Measurements from ENCODE around the gene SCGB1A1. TPM values are rescaled to one million over a fixed set of nuclear protein-coding genes. Genes with fewer than 3 reads are reported as not detected.

Gene SCGB1A1
- total and polyA plus RNA-seq, 2 of the 13 experiments (the other 11 are each of a cell fraction or from before 2014, with no cell fraction given): not detected

DNA sequence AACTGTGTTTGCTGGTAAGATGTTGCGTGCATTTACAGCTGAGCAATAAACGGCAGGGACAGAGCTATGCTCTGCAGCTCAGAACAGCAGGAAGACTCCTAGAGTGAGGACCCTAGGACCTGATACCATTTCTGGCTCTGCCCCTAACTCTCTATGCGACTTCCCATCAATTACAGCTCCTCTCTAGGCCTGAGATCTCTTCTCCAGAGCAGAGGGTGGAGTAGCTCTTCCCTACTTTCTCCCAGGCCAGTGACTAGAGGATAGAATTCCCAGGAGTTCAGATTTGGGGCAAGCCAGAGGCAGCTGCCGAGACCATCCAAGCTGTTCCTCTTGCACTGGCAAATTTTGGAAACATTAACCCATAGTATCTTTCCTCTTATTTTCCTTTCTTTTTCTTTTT lies 12.8 kb upstream of the SCGB1A1 start:
- Histone ChIP-seq H3K79me2 (ENCODE audit: insufficient read depth, low read length) (no peaks in the 10 kb centered on the region), H3K4me1 (ENCODE audit: insufficient read depth, low read length) (peaks cover 15% of the 10 kb centered on the region), H3K4me3 (replicated peaks in 1 of 3; ENCODE audit: insufficient read depth in 1 of 3, low read depth in 2 of 3, low read length in 3 of 3) (no peak overlapping the region), H3K36me3 (replicated peaks in 1 of 2; ENCODE audit: control insufficient read depth in 1 of 2, insufficient read depth in 2 of 2, low read length in 2 of 2) (no peaks in the 10 kb centered on the region), H3K27me3 (ENCODE audit: control insufficient read depth in 1 of 2, insufficient read depth in 2 of 2, low read length in 2 of 2) (peaks cover 5 to 27% of the 10 kb centered on the region in 2 experiments; a peak in 4 of 5 replicates), H3K27ac (ENCODE audit: extremely low read length, insufficient read depth, low read length) (no peak overlapping the region), H2AFZ (ENCODE audit: low read length) (no peak overlapping the region), H4K20me1 (ENCODE audit: insufficient read depth, low read length) (no peaks in the 10 kb centered on the region), H3K9me3 (ENCODE audit: low read length) (no peaks in the 10 kb centered on the region), H3K9ac (ENCODE audit: insufficient read depth, low read depth, low read length) (no peak overlapping the region), H3K4me2 (ENCODE audit: low read depth, low read length) (no peak overlapping the region)
- POLR2A ChIA-PET: no interaction called here
- intact Hi-C loops (cut with micrococcal nuclease; ENCODE audit: unreplicated experiment) (no loop called here), in situ Hi-C loops (cut with HindIII; ENCODE audit: extremely low pct_ligation_motif_present, low pct_unique_long_range_greater_than_20kb) (no loop called here)
- FAIRE-seq (no peak), DNase-seq (ENCODE audit: low spot score) (no peak), ATAC-seq (no peak)
- 49% methylated on average over 3 of the region's 4 CpGs for WGBS (ENCODE audit: low lambda C conversion rate)
- CTCF ChIA-PET (ENCODE audit: low intra/inter-chr PET ratio, low total read pairs): no interaction called here
- no peak for TF ChIP-seq ZNF543 (CRISPR knock-in tag; IDR thresholded peaks at IDR 0.05)
- no TSS peak for BruUV-seq (replicated peaks)

- 56% methylated on average over 7 of the region's 8 CpGs for WGBS (ENCODE audit: low lambda C conversion rate)
- in situ Hi-C loops (cut with HindIII; ENCODE audit: extremely low pct_ligation_motif_present, low pct_unique_long_range_greater_than_20kb): no loop called here
- Histone ChIP-seq H3K79me2 (ENCODE audit: insufficient read depth, low read length) (no peaks in the 10 kb centered on the region), H3K36me3 (replicated peaks in 1 of 2; ENCODE audit: control insufficient read depth in 1 of 2, insufficient read depth in 2 of 2, low read length in 2 of 2) (no peaks in the 10 kb centered on the region), H4K20me1 (ENCODE audit: insufficient read depth, low read length) (no peaks in the 10 kb centered on the region), H3K4me2 (ENCODE audit: low read depth, low read length) (no peak overlapping the region), H3K9me3 (ENCODE audit: low read length) (no peaks in the 10 kb centered on the region), H2AFZ (ENCODE audit: low read length) (no peak overlapping the region), H3K27ac (ENCODE audit: extremely low read length, insufficient read depth, low read length) (no peak overlapping the region), H3K9ac (ENCODE audit: insufficient read depth, low read depth, low read length) (no peak overlapping the region), H3K4me1 (ENCODE audit: insufficient read depth, low read length) (no peaks in the 10 kb centered on the region), H3K27me3 (ENCODE audit: control insufficient read depth in 1 of 2, insufficient read depth in 2 of 2, low read length in 2 of 2) (peaks cover 4 to 13% of the 10 kb centered on the region in 2 experiments; a peak in 3 of 5 replicates), H3K4me3 (replicated peaks in 1 of 3; ENCODE audit: insufficient read depth in 1 of 3, low read depth in 2 of 3, low read length in 3 of 3) (no peak overlapping the region)
- CTCF ChIA-PET (ENCODE audit: low intra/inter-chr PET ratio, low total read pairs): no interaction called here
- POLR2A ChIA-PET: interaction anchor here (1.1 kb wide), 1 partner anchor 8 kb away, joined by 4 read pairs; no protein-coding TSS in a partner anchor
- DNase-seq (ENCODE audit: low spot score) (no peak), FAIRE-seq (no peak), ATAC-seq (no peak)
- no peak for TF ChIP-seq RFX3 (CRISPR knock-in tag; IDR thresholded peaks at IDR 0.05)
- no peak for TF ChIP-seq MAFF (IDR thresholded peaks at IDR 0.05; ENCODE audit: low read depth, low read length)
- TF ChIP-seq ZNF382 (CRISPR knock-in tag; IDR thresholded peaks at IDR 0.05; ENCODE audit: borderline replicate concordance): no peak
- TF ChIP-seq FOXP1 (IDR thresholded peaks at IDR 0.05): no peak
- TF ChIP-seq FOXP1 (CRISPR knock-in tag; IDR thresholded peaks at IDR 0.05): no peak
- no peak for TF ChIP-seq JARID2 (CRISPR knock-in tag; IDR thresholded peaks at IDR 0.05; ENCODE audit: insufficient replicate concordance)
- TF ChIP-seq GPBP1L1 (CRISPR knock-in tag; IDR thresholded peaks at IDR 0.05): no peak
- no peak for TF ChIP-seq ZFYVE20 (CRISPR knock-in tag; IDR thresholded peaks at IDR 0.05; ENCODE audit: borderline replicate concordance, low read depth)
- no peak for TF ChIP-seq ELF3 (CRISPR knock-in tag; IDR thresholded peaks at IDR 0.05)
- no peak for TF ChIP-seq ZNF3 (CRISPR knock-in tag; IDR thresholded peaks at IDR 0.05)
- no peak for TF ChIP-seq ZNF773 (CRISPR knock-in tag; IDR thresholded peaks at IDR 0.05; ENCODE audit: borderline replicate concordance)
- TF ChIP-seq YEATS2 (CRISPR knock-in tag; IDR thresholded peaks at IDR 0.05; ENCODE audit: borderline replicate concordance): no peak
- TF ChIP-seq ARHGAP35 (CRISPR knock-in tag; IDR thresholded peaks at IDR 0.05; ENCODE audit: borderline replicate concordance): no peak
- no peak for TF ChIP-seq THAP9 (CRISPR knock-in tag; IDR thresholded peaks at IDR 0.05; ENCODE audit: borderline replicate concordance)
- no peak for TF ChIP-seq SRSF9 (IDR thresholded peaks at IDR 0.05; ENCODE audit: borderline replicate concordance, insufficient read depth, low read depth, low read length, poor library complexity, severe bottlenecking)
- TF ChIP-seq ZFP1 (CRISPR knock-in tag; IDR thresholded peaks at IDR 0.05): no peak
- intact Hi-C loops (cut with micrococcal nuclease; ENCODE audit: unreplicated experiment): no loop called here
- no TSS peak for BruUV-seq (replicated peaks)
These were observed 9.0 kb upstream of the SCGB1A1 start for GRCh38 chr11:62409831-62410230.
